Activated naive CD8-positive, alpha-beta T cell treated with anti-CD3 and anti-CD28 coated beads, Interleukin-2, amount 50 U/mL, for 24 hours (primary cell): ENCODE results near the gene USP17L18.
"Not testable (repeated sequence)": the region's sequence is repeated elsewhere in the genome, so short reads cannot be mapped to it uniquely, and the experiment has no call there.

Experiments
- ATAC-seq: fragments of 150-1000 bp; cut with Tn5 transposase; one replicate; pipeline ENCODE4 v1.10.0; 2021
- DNase-seq: peaks from one replicate; pipeline ENCODE4 v3.0.0; 2021
- H3K27ac Mint-ChIP-seq: one replicate; pipeline ENCODE4 v1.8.0; 2021; ENCODE audit warnings: mild to moderate bottlenecking, mixed read lengths
- H3K27me3 Mint-ChIP-seq: one replicate; pipeline ENCODE4 v1.8.0; 2021; ENCODE audit warnings: mixed read lengths
- H3K36me3 Mint-ChIP-seq: one replicate; pipeline ENCODE4 v1.8.0; 2021; ENCODE audit warnings: low read depth, mixed read lengths
- H3K4me1 Mint-ChIP-seq: one replicate; pipeline ENCODE4 v1.8.0; 2021; ENCODE audit warnings: mixed read lengths
- H3K4me3 Mint-ChIP-seq: one replicate; pipeline ENCODE4 v1.8.0; 2021; ENCODE audit warnings: mild to moderate bottlenecking, moderate library complexity, mixed read lengths
- H3K9me3 Mint-ChIP-seq: one replicate; pipeline ENCODE4 v1.8.0; 2021; ENCODE audit warnings: mixed read lengths

USP17L18 gene

DNA sequence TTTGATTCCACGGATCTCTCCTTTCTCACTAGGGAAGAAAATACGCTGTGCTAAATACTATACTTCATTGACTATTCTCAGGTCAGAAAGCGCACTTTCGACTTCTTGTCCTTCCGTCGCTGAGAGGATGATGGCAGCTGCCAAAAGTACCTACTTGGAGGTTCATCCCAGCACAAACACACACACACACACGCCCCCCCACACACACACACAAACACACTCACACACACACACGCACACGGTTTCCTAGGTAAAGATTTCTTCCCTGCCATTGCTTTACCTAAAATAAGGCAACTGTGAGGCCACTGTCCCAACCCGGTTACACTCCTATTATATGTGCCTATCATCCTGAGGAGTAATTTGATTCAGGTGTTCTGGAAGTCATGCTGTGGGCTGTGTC, 23.3 kb downstream of the USP17L18 start:
- H3K27me3 Mint-ChIP-seq, DNase-seq, H3K4me1 Mint-ChIP-seq, H3K36me3 Mint-ChIP-seq, H3K9me3 Mint-ChIP-seq, H3K4me3 Mint-ChIP-seq, ATAC-seq, H3K27ac Mint-ChIP-seq: not testable (repeated sequence)
